Panc1 (cell line): ENCODE data around the gene GAS7. TPM values are rescaled to one million over a fixed set of nuclear protein-coding genes. Genes with fewer than 3 reads are reported as not detected.

Experiments used
- ATAC-seq: fragments of 200-7000 bp; cut with Tn5 transposase; 2 replicates; pipeline ENCODE4 v1.9.1; 2020; ENCODE audit warnings: mild to moderate bottlenecking, moderate library complexity
- BruUV-seq: library from RNA; stranded (reverse); fragments of 400-500 nt; replicated peaks from 2 replicates; lab custom pipeline; 2021; lab: Mats Ljungman, UMichigan
- CTCF ChIA-PET: fragments of 300-600 bp; sonication (Branson Sonifier 250); formaldehyde crosslinking; loops from one replicate; lab custom pipeline; 2022; ENCODE audit warnings: antibody characterized with exemption; lab: Charles Lee
- POLR2A ChIA-PET: fragments of 300-600 bp; sonication (Branson Sonifier 250); formaldehyde crosslinking; loops from one replicate; lab custom pipeline; 2022; ENCODE audit warnings: antibody characterized with exemption; lab: Charles Lee
- DNase-seq: peaks from one replicate; pipeline ENCODE4 v3.0.0-alpha.2; 2010; ENCODE audit warnings: low read depth, low spot score
- H3K27ac ChIP-seq: 2 replicates; pipeline ENCODE4 v1.5.1; 2011; ENCODE audit warnings: mild to moderate bottlenecking, low read length, inconsistent platforms
- H3K27me3 ChIP-seq: fragments of 200-500 bp; sonication (Bioruptor generic); 2 replicates; pipeline ENCODE4 v1.6.0; 2014; ENCODE audit warnings: low read length, inconsistent platforms; ENCODE audit not compliant: control insufficient read depth, insufficient read depth
- H3K36me3 ChIP-seq: fragments of 200-500 bp; sonication (Bioruptor generic); 2 replicates; pipeline ENCODE4 v1.5.1; 2014; ENCODE audit warnings: inconsistent platforms, mild to moderate bottlenecking, low read length, moderate library complexity; ENCODE audit not compliant: control insufficient read depth, insufficient read depth
- H3K4me1 ChIP-seq: 2 replicates; pipeline ENCODE4 v1.5.1; 2011; ENCODE audit warnings: inconsistent platforms, mild to moderate bottlenecking, low read length, moderate library complexity; ENCODE audit not compliant: control insufficient read depth, insufficient read depth
- H3K4me3 ChIP-seq, 2 experiments: 2 replicates each; pipeline ENCODE4 v1.5.1; 2011 to 2012; ENCODE audit warnings: low read depth in 2 of 2, low read length in 2 of 2, mild to moderate bottlenecking in 2 of 2, inconsistent platforms in 1 of 2, moderate library complexity in 1 of 2
- H3K9me3 ChIP-seq: fragments of 200-500 bp; sonication (Bioruptor generic); 2 replicates; pipeline ENCODE4 v1.5.1; 2014; ENCODE audit warnings: low read depth, mild to moderate bottlenecking, inconsistent platforms, low read length, moderate library complexity; ENCODE audit not compliant: control insufficient read depth, insufficient read depth
- CTCF ChIP-seq: fragments of 450-650 bp; IDR thresholded peaks from 2 replicates; pipeline ENCODE4 v1.5.1; 2017; ENCODE audit warnings: mild to moderate bottlenecking
- POLR2AphosphoS5 ChIP-seq: IDR thresholded peaks from 2 replicates; pipeline ENCODE4 v1.6.1; 2012; ENCODE audit warnings: mild to moderate bottlenecking, low read depth, low read length, moderate library complexity
- REST ChIP-seq, 2 experiments: IDR thresholded peaks; 2 replicates each; pipeline ENCODE4 v1.6.1; 2011 to 2012; ENCODE audit warnings: low read depth in 2 of 2, control low read depth in 1 of 2, low read length in 1 of 2, mild to moderate bottlenecking in 1 of 2, moderate library complexity in 1 of 2; ENCODE audit not compliant: insufficient read depth in 1 of 2
- SIN3A ChIP-seq: IDR thresholded peaks from 2 replicates; pipeline ENCODE4 v1.6.1; 2012; ENCODE audit warnings: low read depth, mild to moderate bottlenecking, low read length, moderate library complexity, borderline replicate concordance; ENCODE audit not compliant: insufficient read depth
- TCF7L2 ChIP-seq: IDR thresholded peaks from 2 replicates; pipeline ENCODE4 v1.6.1; 2011; ENCODE audit warnings: mild to moderate bottlenecking, low read depth, low read length, inconsistent platforms
- in situ Hi-C: cut with HindIII; loops from 2 replicates; pipeline ENCODE4 v1.10.0; 2016; ENCODE audit warnings: low sequenced_read_pairs, low pct_unique_long_range_greater_than_20kb
- intact Hi-C: fragments of 100-400 bp; cut with micrococcal nuclease; formaldehyde crosslinking; loops from one replicate; pipeline ENCODE4 v1.10.0; 2022; ENCODE audit not compliant: unreplicated experiment
- total RNA-seq: library from RNA; stranded (reverse); gene quantifications from one replicate; pipeline ENCODE4 v1.2.1, GENCODE V29; 2021; ENCODE audit not compliant: unreplicated experiment

The GAS7 gene
- total RNA-seq, 1 experiment from 2014 or later: 0.05 TPM

GRCh38 chr17:10224582-10225195 is 26.3 kb upstream of the GAS7 start:
- Histone ChIP-seq H3K4me3 (no peak overlapping the region), H3K36me3 (no peaks in the 10 kb centered on the region), H3K27me3 (no peaks in the 10 kb centered on the region), H3K27ac (no peak overlapping the region), H3K4me1 (no peaks in the 10 kb centered on the region), H3K9me3 (no peaks in the 10 kb centered on the region)
- intact Hi-C loops (no loop called here), in situ Hi-C loops (no loop called here)
- CTCF ChIA-PET: no interaction called here
- ATAC-seq: no peak
- no peak for TF ChIP-seq TCF7L2
- TF ChIP-seq CTCF: no peak
- DNase-seq: no peak
- BruUV-seq: no TSS peak
- POLR2A ChIA-PET: no interaction called here

GRCh38 chr17:10219193-10219592 is 20.8 kb upstream of the GAS7 start:
- DNase-seq: no peak
- no peaks in the 10 kb centered on the region for H3K4me1 ChIP-seq
- in situ Hi-C loops: no loop called here
- no peaks in the 10 kb centered on the region for H3K27me3 ChIP-seq
- no peak overlapping the region for H3K27ac ChIP-seq
- intact Hi-C loops: no loop called here
- no peaks in the 10 kb centered on the region for H3K9me3 ChIP-seq
- ATAC-seq: no peak
- H3K36me3 ChIP-seq: no peaks in the 10 kb centered on the region
- no peak for TF ChIP-seq SIN3A
- no peak for TF ChIP-seq CTCF
- TF ChIP-seq REST (IDR thresholded peaks at IDR 0.05; ENCODE audit: insufficient read depth in 1 of 2, low read depth in 2 of 2, low read length in 1 of 2): no peak
- POLR2A ChIA-PET: no interaction called here
- no TSS peak for BruUV-seq
- CTCF ChIA-PET: no interaction called here
- no peak overlapping the region for H3K4me3 ChIP-seq

GRCh38 chr17:10217916-10218315 is 19.5 kb upstream of the GAS7 start:
- in situ Hi-C loops: no loop called here
- intact Hi-C loops: no loop called here
- POLR2A ChIA-PET: no interaction called here
- TF ChIP-seq REST (IDR thresholded peaks at IDR 0.05; ENCODE audit: insufficient read depth in 1 of 2, low read depth in 2 of 2, low read length in 1 of 2): no peak
- no peak for TF ChIP-seq CTCF
- no peak for TF ChIP-seq TCF7L2
- no peak for TF ChIP-seq POLR2AphosphoS5
- TF ChIP-seq SIN3A: no peak
- BruUV-seq: no TSS peak
- CTCF ChIA-PET: no interaction called here
- Histone ChIP-seq H3K27ac (no peak overlapping the region), H3K4me1 (no peaks in the 10 kb centered on the region), H3K4me3 (no peak overlapping the region), H3K36me3 (no peaks in the 10 kb centered on the region), H3K27me3 (no peaks in the 10 kb centered on the region), H3K9me3 (no peaks in the 10 kb centered on the region)
- DNase-seq: no peak
- ATAC-seq: no peak
